NCI-H128 (cell line): ENCODE data around the gene PSME2.

Experiments
- DNase-seq: peaks from one replicate; lab custom pipeline; 2025; ENCODE audit not compliant: unreplicated experiment; lab: John Stamatoyannopoulos, UW

The PSME2 gene

GRCh38 chr14:24156840-24157239 lies 10.4 kb upstream of the PSME2 start:
- DNase-seq, result no peak

GRCh38 chr14:24155100-24155499 lies 8.7 kb upstream of the PSME2 start:
- DNase-seq, result no peak

- DNase-seq, result no peak
Observed at GRCh38 chr14:24151404-24152080, 5.1 kb upstream of the PSME2 start.

GRCh38 chr14:24150993-24151392 lies 4.6 kb upstream of the PSME2 start:
- no peak for DNase-seq

GRCh38 chr14:24150567-24150966 lies 4.2 kb upstream of the PSME2 start:
- no peak for DNase-seq

- no peak for DNase-seq
Observed at GRCh38 chr14:24150061-24150460, 3.7 kb upstream of the PSME2 start.

- DNase-seq, result no peak
Observed at GRCh38 chr14:24149302-24149969, 3.0 kb upstream of the PSME2 start.

- no peak for DNase-seq
Observed at GRCh38 chr14:24147761-24148428, 1.5 kb upstream of the PSME2 start.

- peak; percentile 96 for DNase-seq
Observed at GRCh38 chr14:24146978-24147760, 759 bp upstream of the PSME2 start, which contains the start of gene RNF31. RNF31 (plus strand) TSS chr14:24147498; CDS start chr14:24147699, 201 bp downstream.

GRCh38 chr14:24145690-24146452 lies 539 bp downstream of the PSME2 start:
- DNase-seq, result no peak

GRCh38 chr14:24145219-24145618 lies 1.2 kb downstream of the PSME2 start:
- no peak for DNase-seq

- DNase-seq, result no peak
Observed at GRCh38 chr14:24144451-24144850, 2.0 kb downstream of the PSME2 start.

GRCh38 chr14:24143511-24143910 lies 2.9 kb downstream of the PSME2 start:
- no peak for DNase-seq

GRCh38 chr14:24141097-24141880 lies 5.1 kb downstream of the PSME2 start, which contains the start of gene EMC9:
EMC9 (minus strand) TSS chr14:24141591; CDS start chr14:24141304, 287 bp downstream.
- peak; percentile 100 for DNase-seq

GRCh38 chr14:24139272-24139934 lies 7.0 kb downstream of the PSME2 start:
- DNase-seq, result no peak

- no peak for DNase-seq
Observed at GRCh38 chr14:24138396-24139271, 7.8 kb downstream of the PSME2 start.

- DNase-seq, result no peak
Observed at GRCh38 chr14:24137529-24138395, 8.6 kb downstream of the PSME2 start.
